C4-2B (cell line): Measurements from ENCODE around the gene MNAT1.

Experiments used
- ZFX ChIP-seq: fragments of 450-650 bp; IDR thresholded peaks from 2 replicates; pipeline ENCODE4 v1.6.1; 2017
- TF ChIP-seq, protein P1 (sequence below): fragments of 450-650 bp; conservative IDR thresholded peaks from 2 replicates; pipeline ENCODE4 v1.5.1; 2017; ENCODE audit warnings: mild to moderate bottlenecking

DNA sequence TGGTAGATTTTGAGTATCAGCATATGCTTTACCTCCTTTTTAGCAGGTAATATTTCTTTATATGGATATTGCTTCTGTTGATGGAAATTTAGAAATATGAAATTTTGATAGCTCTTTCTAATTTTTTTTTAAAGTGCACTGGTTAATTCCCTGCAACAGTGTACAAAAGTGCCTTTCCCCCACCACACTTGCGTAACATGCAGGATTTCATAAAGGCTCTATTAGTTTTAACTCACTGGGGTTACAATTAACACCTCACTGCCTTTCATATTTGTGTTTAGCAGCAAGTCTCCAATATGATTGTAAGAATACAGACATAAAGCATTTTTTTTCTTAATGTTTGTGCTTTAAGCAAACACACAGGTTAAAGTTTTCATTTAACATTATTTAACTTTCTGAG, 25.6 kb downstream of the MNAT1 start:
- TF ChIP-seq, protein P1, sequence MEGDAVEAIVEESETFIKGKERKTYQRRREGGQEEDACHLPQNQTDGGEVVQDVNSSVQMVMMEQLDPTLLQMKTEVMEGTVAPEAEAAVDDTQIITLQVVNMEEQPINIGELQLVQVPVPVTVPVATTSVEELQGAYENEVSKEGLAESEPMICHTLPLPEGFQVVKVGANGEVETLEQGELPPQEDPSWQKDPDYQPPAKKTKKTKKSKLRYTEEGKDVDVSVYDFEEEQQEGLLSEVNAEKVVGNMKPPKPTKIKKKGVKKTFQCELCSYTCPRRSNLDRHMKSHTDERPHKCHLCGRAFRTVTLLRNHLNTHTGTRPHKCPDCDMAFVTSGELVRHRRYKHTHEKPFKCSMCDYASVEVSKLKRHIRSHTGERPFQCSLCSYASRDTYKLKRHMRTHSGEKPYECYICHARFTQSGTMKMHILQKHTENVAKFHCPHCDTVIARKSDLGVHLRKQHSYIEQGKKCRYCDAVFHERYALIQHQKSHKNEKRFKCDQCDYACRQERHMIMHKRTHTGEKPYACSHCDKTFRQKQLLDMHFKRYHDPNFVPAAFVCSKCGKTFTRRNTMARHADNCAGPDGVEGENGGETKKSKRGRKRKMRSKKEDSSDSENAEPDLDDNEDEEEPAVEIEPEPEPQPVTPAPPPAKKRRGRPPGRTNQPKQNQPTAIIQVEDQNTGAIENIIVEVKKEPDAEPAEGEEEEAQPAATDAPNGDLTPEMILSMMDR, result no peak
- no peak for TF ChIP-seq ZFX
